ENCODE data around the gene AHCYL2.
A peak's percentile ranks its signal among the peaks of the same experiment; 100 is the strongest.
"Not testable (repeated sequence)": the region's sequence is repeated elsewhere in the genome, so short reads cannot be mapped to it uniquely, and the experiment has no call there.

Gene AHCYL2

DNA sequence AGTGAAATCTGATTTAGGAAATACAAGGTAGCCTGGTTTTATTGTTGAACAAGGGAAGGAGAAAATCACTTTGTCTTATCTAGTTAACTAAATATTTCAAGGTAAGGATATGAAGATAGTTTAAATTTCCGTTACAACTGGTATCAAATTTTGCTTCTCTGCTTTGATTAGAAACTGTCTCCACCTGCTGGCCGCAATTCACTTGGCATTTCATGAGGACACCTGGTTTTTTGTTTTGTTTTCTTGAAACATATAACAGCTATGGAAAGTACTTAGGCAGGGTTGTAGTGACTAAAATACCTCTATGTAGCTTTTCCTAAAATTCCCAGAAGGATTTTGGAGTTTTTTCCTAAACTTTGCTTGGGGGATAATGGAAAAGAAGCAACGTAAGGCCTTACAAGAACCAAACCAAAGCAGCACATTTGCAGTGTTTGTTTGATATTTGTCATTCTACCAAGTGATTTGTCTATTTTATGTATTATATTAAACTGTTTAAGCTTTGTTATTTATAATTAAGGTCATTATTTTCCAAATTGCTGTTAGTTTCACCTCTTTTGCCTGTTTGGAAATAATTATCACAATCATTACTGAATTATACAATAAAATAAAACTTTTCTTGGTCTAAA is 73.6 kb downstream of the AHCYL2 start:
- DNase-seq: peak; percentile 66

DNA sequence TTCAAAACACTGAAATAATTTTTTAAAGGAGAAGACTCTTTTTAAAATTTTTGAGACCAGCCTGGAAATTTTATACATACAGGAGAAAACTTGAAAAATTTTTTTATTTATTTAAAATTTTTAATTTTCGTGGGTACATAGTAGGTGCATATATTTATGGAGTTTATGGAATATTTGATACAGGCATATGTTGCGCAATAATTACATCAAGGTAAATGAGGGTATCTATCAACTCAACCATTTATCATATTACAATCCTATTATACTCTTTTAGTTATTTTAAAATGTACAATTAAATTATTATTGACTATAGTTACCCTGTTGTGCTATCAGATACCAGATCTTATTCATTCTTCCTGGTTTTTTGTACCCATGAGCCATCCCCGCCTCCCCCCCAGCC is 75.1 kb downstream of the AHCYL2 start:
- no peak for DNase-seq

DNA sequence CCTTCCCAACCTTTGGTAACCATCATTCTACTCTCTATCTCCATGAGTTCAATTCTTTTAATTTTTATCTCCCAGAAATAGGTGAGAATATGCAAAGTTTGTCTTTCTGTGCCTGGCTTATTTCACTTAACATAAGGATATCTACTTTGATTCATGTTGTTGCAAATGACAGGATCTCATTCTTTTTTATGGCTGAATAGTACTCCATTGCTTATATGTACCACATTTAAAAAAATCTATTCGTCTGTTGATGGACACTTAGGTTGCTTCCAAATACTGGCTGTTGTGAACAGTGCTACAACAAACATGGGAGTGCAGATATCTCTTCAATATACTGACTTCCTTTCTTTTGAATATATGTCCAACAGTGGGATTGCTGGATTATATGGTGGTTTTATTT is 75.5 kb downstream of the AHCYL2 start:
- DNase-seq: not testable (repeated sequence)

DNA sequence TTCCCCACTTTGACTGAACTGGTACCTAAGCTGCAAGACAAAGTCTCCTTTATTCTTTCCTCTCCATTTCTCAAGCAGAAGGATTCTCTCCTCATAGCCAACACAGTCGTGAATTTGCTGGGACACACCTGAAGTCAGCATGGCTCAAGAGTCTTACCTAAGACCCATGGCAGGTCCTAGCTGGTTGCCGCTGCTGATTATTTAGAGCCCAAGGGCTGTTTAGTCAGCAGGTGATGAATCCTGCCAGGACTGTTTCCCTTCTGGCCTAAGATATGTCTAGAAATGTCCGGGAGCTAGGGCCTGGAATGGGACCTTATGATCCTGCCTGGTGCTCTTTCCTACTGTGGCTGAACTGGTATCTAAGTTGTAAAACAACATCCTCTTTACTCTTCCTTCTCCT is 82.8 kb downstream of the AHCYL2 start:
- DNase-seq: no peak

DNA sequence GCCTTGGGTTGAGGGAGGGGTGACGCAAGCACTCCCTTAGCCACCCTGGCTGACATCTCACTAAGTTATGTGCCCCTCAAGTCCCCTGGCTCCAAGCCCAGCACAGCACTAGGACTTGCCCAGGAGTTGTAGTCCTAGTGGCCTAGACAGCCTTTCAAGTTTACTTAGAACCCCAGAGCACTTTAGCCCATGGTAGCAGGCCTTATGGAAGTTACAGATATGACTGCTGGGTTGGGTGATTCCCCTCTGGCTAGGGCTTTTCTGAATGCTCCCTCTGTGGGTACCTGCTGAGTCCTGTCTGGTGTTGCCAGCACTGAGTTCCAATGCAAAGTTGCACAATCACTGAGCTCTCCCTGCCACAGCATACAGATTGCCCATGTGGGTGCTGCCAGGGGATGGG is 83.2 kb downstream of the AHCYL2 start:
- no peak for DNase-seq

DNA sequence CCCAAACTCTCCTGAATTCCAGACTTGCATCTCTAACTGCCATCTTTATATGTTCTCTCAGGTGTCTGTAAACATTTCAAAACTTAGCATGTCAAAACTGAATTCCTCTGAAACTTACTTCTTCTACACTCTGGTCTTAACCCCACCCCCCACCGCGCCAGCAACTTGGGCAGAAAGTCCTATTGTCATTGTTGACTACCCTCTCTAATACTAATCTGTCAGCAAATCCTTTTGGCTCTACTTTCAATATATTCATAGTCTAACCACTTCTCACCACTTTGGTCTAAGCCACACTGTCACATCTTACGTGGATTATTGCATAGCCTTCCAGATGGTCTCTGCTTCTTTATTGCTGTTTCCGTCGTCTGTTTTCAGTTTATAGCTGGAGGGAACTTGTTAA is 86.6 kb downstream of the AHCYL2 start:
- DNase-seq: no peak

DNA sequence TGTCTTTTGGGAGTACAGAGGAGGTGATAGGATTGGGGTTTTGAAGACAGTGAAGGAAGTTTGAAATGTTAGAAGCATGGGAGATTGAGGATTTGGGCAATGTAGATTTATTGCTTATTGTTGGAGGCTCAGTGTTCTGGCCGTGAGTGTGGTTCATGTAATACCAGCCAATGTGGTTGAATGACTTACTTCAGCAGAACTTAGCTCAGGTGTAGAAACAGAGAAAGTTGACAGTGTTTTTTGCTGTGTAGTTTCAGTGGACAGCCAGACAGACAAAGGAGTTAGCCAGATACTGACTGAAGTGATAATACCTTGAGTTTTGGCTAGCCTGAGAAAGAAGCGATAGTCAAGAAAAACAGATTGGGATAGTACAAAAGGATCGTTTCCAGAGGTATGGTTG is 88.5 kb downstream of the AHCYL2 start:
- no peak for DNase-seq

DNA sequence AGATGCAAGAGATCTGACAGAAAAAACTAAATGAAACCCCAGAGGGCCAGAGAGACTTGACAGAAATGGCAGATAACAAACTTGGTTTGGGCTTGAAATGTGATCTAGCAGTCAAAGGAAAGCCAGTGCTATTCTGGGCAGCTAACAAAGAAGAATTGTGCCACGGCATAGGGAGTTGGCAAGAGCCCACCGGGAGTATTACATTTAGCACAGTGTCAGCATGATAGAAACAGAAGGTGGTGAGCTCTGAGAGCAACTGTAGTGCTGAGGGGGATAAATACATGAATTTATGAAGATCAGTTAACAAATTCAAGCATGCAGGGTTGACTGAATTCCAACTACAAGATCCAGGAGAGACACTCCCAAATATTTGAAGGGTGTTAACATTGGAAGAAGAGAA is 91.1 kb downstream of the AHCYL2 start:
- DNase-seq: no peak

DNA sequence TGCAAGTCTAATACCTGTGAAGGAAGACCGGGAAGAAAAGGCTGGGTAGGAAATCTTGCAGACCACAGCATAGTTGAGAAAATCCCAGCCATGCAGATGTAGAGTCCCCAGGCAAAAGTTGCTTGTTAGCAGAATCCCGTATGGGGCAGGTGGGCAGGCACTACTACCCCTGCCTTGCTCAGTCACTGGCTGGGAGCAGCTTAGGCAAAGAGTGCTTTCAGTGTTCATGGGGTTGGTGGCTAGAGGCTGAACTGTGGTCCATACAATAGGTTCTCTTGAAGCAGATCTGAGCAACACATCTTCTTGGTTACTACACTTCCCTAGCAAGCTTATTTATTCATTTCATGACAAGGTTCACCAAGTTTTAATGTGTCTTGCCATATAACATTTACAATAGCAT is 92.6 kb downstream of the AHCYL2 start:
- DNase-seq: no peak

DNA sequence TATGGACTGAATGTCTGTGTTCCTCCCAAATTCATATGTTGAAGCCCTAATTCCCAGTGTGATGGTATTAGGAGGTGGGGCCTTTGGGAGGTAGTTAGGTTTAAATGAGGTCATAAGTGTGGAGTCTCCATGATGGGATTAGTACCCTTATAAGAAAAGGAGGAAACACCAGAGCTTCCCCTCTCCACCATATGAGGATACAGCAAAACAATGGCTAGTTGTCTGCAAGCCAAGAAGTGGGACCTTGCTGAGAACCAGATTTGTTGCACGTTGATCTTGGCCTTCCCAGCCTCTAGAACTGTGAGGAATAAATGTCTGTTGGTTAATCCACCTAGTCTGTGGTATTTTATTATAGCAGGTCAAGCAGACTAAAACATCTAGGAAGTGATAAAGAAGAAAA is 102.2 kb downstream of the AHCYL2 start:
- DNase-seq: no peak

DNA sequence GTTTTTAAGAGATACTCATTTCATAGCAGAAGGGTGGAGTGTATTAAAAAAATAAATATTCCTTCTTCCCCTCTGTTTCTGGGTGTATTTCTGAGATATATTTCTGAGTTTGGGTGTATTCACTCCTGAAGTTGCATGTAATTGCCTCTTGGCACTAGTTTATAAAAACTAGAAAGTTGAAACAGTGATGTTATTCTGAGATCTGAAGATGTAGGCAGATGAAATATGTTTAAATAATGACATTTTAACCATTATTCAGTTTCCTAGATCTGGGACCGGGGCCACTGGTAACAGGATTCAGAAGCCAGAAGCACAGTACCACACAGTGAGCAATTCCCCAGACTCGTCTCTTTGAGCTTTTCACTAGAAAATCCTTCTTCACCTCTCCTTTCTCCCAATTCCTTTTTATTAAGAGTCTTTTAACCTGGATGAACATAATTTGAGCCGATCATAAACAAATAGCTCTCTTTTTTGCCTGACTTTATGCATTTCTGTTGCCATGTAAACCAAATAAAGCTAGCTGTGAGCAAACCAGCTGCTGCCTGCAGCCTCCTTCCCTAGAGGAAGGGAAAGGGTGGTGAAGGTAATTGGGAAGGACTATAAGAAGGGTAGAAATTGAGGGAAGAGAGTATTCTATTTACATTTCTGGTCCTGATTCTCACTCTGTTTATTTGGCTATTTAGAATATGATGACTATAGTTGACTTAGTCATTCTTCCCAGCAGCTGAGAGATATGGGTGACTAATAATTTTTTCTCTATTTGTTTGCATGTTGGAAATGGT is 107.6 kb downstream of the AHCYL2 start:
- DNase-seq: no peak

DNA sequence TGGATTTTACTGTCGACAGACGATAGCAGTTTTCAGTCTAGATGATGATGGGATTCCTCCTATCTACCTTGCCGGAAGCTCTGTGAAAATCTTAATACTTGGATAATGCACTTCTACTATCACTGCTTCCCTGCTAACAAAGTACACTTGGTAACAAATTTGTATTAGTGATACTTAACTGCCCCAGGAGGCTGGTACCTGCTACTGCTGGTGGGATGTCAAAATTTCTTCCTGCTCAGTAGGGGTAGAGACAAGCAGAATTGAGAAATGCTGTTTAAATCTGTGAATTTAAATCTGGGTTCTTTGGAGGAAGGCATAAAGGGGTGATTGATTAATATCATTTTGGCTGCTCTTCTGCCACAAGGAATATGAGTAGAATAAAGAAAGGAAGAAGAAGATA is 109.6 kb downstream of the AHCYL2 start:
- no peak for DNase-seq

DNA sequence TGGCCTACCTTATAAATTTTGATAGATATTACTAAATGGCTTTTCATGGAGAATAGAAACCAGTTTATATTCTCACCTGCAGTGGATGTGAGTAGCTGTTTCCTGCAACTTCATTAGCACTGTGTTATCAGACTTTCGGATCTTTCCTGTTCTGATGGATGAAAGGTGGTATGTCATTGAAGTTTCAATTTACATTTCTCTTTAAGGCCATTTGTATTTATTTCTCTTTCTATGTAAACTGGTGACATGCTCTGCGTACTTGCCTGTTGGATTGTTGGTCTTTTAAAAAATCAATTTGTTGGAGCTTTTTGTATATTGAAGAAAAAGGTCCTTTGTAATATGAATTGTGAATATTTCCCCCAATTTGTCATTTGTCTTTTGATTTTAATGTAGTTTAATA is 113.6 kb downstream of the AHCYL2 start:
- DNase-seq: no peak

DNA sequence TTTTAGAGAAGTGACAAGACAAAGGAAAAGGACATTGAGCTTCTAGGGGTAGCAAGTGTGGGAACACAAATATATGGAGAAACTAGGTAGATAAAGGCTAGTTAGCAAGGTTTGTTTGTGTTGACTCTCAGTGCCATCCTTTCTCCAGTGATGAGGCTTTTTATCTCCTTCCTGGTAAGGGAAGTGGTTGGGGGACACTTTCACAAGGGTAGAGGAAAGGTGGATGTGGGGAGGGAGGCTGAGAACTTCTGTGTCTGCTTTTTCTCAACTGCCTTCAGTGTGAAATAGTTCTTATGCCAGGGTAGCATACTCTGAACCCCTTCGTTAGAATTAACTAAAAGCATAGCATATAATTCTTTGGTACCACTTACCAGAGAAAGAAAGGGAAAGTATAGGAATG is 116.4 kb downstream of the AHCYL2 start:
- DNase-seq: no peak

DNA sequence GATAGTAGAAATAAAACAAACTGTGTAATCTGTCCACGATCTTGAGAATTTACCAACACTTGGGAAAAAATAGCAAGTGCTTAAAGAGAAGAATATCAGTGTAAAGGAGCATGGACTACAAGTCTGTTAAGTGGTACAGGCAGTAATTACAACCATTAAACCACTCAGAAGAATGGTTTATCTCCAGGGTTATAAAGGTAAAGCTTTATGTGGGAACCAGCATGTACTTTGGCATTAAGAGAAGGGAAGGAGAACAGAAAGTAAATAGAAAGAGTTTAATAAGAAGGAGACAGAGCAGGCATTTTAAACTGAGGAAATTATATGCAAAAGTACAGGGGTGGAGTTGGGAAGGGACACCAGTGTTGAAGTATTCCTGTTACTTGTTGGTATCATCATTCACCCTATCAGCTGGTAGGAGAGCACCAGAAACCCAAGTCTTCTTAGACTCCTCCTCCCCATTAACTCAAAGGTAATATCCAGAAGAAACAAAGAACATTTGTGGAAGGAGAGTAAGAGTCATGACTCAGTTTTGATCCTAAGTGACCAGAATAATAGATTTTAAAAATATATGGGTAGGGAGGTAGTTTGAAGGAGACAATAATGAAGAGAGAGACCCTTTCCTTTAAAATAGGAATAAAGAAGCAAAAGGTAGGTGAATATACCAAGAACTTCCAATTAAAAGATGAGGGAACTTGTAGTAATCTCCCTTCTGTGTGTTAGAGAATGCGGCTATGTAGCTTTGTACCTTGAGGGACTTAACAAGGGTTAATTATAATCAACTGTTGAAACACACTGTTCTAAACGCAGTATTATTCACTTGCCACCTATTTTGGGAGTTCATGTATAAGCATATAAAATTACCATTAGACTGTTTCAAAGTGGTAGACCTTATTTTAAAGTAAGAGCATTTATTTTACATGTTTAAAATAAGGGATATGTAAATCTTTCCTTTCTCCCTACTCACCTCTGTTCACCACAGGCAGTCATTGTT is 117.3 kb downstream of the AHCYL2 start:
- no peak for DNase-seq

DNA sequence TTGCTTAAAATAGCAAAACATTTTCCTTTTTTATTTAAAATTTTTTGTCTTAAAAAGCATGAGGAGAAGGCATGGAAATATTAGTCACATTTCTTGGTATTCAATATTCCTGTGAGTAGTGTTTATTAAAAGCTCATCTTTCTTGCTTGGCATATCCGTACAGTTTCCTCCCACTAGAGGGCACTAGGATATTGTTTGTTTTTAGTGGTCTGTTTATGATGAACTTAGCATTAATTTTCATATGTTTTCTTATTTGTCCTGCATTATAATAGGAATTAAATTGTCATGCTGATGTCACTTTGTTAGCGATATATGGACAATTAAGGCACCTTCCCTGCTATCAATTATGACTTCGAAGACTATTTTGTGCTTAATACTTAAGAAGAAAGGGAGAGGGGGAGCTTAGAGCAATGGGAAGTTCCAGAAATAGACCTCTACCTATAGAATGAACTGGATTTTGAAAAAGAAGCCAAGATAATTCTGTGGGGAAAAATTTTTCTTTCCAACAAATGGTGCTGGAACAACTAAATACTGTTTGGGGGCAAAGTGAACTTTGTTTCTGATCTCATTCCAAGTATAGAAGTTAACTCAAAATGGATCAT is 118.4 kb downstream of the AHCYL2 start:
- peak; percentile 14 for DNase-seq

DNA sequence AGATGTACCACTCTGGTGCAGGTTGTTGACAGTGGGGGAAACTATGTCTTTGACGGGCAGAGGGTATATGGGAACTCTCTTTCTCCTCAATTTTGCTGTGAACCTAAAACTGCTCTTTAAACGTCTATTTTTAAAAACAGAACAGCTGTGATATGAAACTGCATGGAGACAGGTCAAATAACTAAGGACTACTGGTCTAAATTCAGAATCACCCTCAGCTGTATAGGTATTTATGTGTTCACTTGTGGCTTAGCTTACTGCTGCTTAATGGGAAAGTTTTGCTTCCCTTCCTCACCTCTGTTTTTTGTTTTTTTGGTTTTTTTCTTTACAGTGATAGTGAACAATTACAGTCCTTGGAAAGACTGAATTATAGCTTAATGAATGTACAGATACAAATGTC is 122.5 kb downstream of the AHCYL2 start:
- DNase-seq: no peak

DNA sequence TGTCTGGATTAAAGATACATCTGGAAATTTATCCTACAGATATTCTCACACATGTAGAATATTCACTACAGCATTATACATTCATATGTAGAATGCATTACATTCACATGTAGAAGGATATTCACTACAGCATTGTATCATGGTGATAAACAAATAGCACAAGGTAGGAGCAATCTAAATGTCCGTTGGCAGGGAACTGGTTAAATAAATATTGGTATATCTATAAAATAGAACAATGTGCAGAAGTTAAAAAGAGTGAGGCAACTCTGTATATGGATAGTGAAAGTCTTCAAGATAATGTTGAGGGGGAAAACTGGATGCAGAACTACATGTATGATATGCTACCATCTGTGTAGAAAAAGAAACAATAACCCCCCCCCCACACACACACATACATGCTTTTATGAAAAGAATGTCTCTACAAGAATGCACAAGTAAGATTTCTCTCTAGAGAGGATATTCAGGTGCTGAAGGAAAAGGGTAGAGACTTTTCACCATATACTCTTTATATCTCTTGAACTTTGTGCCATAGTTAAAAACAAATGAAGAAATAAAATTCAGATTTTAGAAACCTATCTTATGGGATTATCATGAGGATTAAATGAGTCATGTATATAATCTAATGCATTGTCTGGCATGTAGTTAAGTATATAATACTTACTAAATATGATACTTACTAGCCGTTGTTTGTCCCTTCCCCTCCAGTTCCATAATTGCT is 123.4 kb downstream of the AHCYL2 start:
- no peak for DNase-seq

DNA sequence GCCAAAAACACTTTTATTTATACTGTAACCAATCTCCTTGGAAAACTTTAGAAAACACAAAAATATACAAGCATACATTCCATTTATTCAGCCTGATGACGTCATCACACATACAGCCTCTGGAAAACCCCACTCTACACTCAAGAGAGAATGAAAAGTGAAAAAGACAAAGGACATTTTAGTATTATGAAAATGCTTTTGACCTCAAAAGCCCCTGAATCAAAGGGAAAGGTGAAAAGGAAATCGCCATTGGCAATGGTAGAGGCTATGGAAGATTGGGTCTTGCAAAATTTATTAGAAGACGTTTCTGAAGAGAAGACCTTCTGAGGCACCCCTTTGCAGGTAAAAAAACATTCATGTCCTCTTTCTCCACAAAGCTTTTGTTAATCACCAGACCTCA is 126.5 kb downstream of the AHCYL2 start:
- no peak for DNase-seq

DNA sequence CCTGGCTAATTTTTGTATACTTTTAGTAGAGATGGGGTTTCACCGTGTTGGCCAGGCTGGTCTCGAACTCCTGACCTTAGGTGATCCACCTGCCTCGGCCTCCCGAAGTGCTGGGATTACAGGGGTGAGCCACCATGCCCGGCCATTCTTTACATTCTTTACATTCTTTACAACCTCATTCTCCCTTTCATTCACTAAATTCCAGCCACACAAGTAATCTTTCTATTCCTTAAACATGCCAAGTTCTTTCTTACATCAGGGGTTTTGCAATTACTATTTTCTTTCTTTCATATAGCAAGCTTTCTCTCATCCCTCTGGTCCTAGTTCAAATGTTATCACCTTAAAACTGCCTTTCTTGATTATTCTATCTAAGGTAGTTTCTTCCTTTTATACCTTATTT is 128.3 kb downstream of the AHCYL2 start:
- DNase-seq: not testable (repeated sequence)

DNA sequence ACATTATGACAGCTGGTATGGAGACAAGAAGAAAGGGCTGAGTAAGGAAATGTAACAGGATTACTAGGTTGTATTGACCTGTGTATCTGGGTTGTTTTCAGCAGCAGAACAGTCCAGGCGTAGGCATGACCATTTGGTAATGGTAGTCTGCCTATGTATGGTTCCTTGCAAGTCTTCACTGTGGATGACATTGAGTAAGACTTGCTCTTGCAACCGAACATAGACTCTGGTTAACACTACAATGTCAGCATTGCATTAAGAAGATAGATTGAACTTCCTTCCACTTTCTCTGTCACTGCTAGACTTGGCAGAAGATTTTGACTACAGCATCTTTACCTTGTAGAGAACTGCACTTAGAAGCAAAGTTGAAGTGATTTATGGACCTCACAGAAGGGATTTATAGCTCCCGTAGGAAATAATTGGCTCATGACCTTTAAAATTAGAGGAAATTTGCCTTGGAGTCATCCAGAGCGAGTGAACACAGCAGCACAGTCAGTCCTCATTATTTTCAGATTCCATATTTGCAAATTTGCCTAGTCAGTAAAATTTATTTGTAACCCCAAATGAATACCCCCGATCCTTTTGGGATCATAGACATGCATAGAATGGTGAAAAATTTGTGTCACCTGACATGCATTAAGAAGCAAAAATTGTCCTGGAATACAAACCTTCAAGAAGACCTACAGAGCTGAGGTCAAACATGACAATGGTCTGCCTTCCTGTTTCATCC is 129.8 kb downstream of the AHCYL2 start:
- DNase-seq: no peak

DNA sequence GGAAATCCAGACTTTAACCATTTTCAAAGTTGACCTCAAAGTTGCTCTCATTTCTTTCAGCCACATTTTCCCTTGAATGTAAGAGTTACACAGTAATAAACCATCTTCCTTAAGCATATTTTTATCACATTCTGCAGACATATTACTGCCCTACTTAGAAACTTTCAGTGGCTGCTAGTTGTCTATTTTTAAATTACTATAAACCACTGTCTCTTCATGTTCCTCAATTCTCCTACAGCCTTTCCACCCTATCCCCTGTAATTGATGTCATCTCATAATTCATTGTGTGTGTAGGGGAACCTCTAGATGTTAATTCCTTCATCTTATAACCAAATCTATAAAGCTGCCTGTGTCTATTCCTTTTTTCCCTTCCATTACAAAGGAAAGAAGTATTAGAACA is 131.3 kb downstream of the AHCYL2 start:
- no peak for DNase-seq
